ENCODE data around the gene CEP250.
A peak's percentile ranks its signal among the peaks of the same experiment; 100 is the strongest.
"Not testable (repeated sequence)": the region's sequence is repeated elsewhere in the genome, so short reads cannot be mapped to it uniquely, and the experiment has no call there.

CEP250 gene

GRCh38 chr20:35451295-35451694 lies 4.1 kb upstream of the CEP250 start:
- Histone ChIP-seq H3K4me1 (peaks cover 16% of the 10 kb centered on the region), H3K4me3 (no peak overlapping the region), H3K36me3 (no peaks in the 10 kb centered on the region), H3K27ac (no peak overlapping the region), H4K20me1 (no peaks in the 10 kb centered on the region), H3K27me3 (no peaks in the 10 kb centered on the region), H3K9ac (no peak overlapping the region), H3K4me2 (no peak overlapping the region), H3K9me3 (no peaks in the 10 kb centered on the region)
- TF ChIP-seq Cebpa-rat (IDR thresholded peaks at IDR 0.05): no peak

DNA sequence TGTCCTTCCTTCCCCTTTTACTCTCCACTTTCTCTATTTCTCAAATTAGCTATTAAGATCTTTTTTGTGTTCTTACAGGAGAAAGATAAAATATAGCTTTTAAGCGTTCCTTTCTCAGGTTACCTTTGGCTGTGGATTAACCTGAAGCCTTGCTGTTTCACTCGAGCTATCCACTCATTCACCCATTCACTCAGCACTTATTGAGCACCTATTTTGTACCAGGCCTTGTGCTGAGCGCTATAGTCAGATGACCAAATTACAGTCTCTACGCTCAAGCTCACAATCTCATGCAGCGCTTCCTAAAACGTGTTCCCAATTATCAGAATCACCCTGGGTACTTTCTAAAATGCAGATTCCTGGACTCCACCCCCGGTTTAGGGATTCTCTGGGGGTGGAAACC lies 1.8 kb upstream of the CEP250 start:
- Histone ChIP-seq H3K36me3 (no peaks in the 10 kb centered on the region), H3K27me3 (no peaks in the 10 kb centered on the region), H3K4me3 (peak overlapping the region; percentile 80), H3K9me3 (no peaks in the 10 kb centered on the region), H3K4me2 (peak overlapping the region; percentile 84), H3K9ac (no peak overlapping the region), H3K4me1 (peaks cover 33% of the 10 kb centered on the region), H4K20me1 (no peaks in the 10 kb centered on the region), H3K27ac (peak overlapping the region; percentile 97; the same call in 1 of the 2 replicates)
- no peak for TF ChIP-seq Cebpa-rat (IDR thresholded peaks at IDR 0.05)

GRCh38 chr20:35456700-35457099 lies 1.3 kb downstream of the CEP250 start:
- H3K4me3 ChIP-seq, H4K20me1 ChIP-seq, H3K27me3 ChIP-seq, H3K27ac ChIP-seq, H3K9me3 ChIP-seq: not testable (repeated sequence)
- peak overlapping the region; percentile 96; the same call in 1 of the 2 replicates for H3K9ac ChIP-seq
- H3K4me1 ChIP-seq: peaks cover 50% of the 10 kb centered on the region
- H3K4me2 ChIP-seq: peak overlapping the region; percentile 84
- peaks cover 23% of the 10 kb centered on the region for H3K36me3 ChIP-seq

- H3K4me3 ChIP-seq, H3K27me3 ChIP-seq, H3K9me3 ChIP-seq, H3K27ac ChIP-seq, H3K9ac ChIP-seq: not testable (repeated sequence)
- peak overlapping the region; percentile 84 for H3K4me2 ChIP-seq
- peaks cover 15% of the 10 kb centered on the region for H4K20me1 ChIP-seq
- peaks cover 23% of the 10 kb centered on the region for H3K36me3 ChIP-seq
- H3K4me1 ChIP-seq: peaks cover 58% of the 10 kb centered on the region
Measured at GRCh38 chr20:35457539-35457938, 2.1 kb downstream of the CEP250 start.

DNA sequence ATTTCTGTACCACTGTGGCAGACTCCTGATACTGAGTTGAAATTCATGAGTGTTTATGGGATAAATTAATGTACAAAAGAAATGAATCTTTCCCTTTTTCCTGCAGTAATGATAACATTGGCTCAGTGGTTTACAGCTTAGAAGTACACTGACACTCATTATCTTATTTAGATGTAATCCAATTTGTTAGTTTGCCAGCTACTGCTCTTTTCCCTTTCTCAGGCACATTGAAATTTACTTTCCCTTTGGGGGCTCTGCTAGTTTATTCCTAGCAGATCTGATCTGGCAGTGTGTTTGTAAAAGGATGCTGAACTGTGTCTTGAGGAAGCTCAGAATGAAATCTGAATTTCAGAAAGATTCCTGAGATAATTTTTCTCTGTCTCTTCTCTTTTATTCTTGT lies 3.0 kb downstream of the CEP250 start:
- TF ChIP-seq Cebpa-rat (IDR thresholded peaks at IDR 0.05): no peak
- H3K4me1 ChIP-seq: peaks cover 64% of the 10 kb centered on the region
- H3K27me3 ChIP-seq: no peaks in the 10 kb centered on the region
- H3K4me2 ChIP-seq: no peak overlapping the region
- no peak overlapping the region for H3K27ac ChIP-seq
- H3K36me3 ChIP-seq: peaks cover 23% of the 10 kb centered on the region
- H4K20me1 ChIP-seq: peaks cover 23% of the 10 kb centered on the region
- H3K9ac ChIP-seq: no peak overlapping the region
- no peaks in the 10 kb centered on the region for H3K9me3 ChIP-seq
- H3K4me3 ChIP-seq: no peak overlapping the region

DNA sequence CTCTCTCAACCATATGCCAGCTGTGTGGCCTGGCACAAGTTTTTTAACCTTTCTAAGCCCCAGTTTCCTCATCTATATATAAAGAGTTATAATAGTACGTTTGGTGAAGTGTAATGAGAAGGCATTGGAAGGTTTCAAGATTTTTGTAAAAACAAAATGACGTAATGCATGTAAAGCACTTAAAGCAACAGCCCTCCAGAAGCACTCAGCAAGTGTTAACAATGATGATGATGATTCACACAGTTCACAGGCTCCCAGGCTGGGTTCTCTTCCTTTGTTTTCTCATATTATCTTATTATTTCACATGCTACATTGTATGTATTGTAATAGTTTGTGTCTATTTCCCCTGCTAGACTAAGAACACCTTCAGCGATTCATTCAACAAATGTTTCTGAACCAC lies 6.2 kb downstream of the CEP250 start:
- H4K20me1 ChIP-seq: peaks cover 43% of the 10 kb centered on the region
- H3K4me2 ChIP-seq: peak overlapping the region; percentile 73
- no peak for TF ChIP-seq Cebpa-rat (IDR thresholded peaks at IDR 0.05)
- no peak overlapping the region for H3K4me3 ChIP-seq
- peak overlapping the region; percentile 55; the same call in 1 of the 2 replicates for H3K9ac ChIP-seq
- peaks cover 79% of the 10 kb centered on the region for H3K4me1 ChIP-seq
- no peaks in the 10 kb centered on the region for H3K9me3 ChIP-seq
- H3K27ac ChIP-seq: peak overlapping the region; percentile 74
- H3K36me3 ChIP-seq: peaks cover 46% of the 10 kb centered on the region
- no peaks in the 10 kb centered on the region for H3K27me3 ChIP-seq

GRCh38 chr20:35462351-35462750 lies 7.0 kb downstream of the CEP250 start:
- Histone ChIP-seq H3K27me3 (no peaks in the 10 kb centered on the region), H3K9ac (peak overlapping the region; percentile 55; the same call in 1 of the 2 replicates), H3K36me3 (peaks cover 50% of the 10 kb centered on the region), H3K4me1 (peaks cover 79% of the 10 kb centered on the region), H3K4me3 (no peak overlapping the region), H3K27ac (peak overlapping the region; percentile 74), H4K20me1 (peaks cover 45% of the 10 kb centered on the region), H3K4me2 (peak overlapping the region; percentile 73), H3K9me3 (no peaks in the 10 kb centered on the region)
- TF ChIP-seq Cebpa-rat (IDR thresholded peaks at IDR 0.05): no peak

DNA sequence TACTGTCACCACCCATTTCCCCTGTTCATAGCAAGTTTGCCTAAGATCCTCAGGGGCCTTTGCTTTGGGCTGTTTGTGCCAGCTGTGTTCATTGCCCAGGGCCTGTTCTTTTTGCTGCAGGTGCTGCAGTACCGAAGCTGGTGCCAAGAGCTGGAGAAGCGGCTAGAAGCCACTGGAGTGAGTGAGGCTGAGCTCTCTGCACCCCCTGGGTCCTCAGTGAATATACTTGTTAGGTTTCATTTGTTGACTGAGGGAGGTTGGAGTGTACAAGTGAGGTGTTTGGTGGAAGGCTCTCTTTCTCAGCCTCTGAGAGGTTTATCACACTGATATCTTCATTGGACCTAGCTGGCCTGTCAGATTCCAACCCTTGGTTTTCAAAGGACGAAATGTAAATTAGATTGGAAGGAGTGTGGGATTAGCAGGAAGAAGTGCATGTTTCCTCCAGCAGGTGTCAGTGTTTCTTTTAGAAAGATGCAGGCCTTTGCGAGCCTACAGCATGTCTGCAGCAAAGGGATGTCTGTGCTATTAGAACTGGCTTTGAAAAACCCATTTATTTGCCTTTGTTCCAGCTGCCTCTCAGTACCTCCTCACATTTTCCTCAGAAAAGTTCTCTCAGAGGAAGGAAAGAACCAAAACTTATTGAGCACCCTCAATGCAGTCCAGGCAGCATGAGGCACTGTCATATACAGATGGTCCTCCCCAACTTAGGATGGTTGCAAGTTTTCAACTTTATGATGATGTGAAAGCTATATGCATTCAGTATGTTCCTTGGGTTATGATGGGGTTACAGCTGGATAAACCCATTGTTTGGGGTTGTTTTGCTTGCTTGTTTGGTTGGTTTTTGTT lies 8.3 kb downstream of the CEP250 start:
- Histone ChIP-seq H3K36me3 (peaks cover 63% of the 10 kb centered on the region), H3K4me2 (peak overlapping the region; percentile 73), H3K27ac (peak overlapping the region; percentile 74), H3K9ac (no peak overlapping the region), H3K4me3 (no peak overlapping the region), H4K20me1 (peaks cover 45% of the 10 kb centered on the region), H3K4me1 (peaks cover 76% of the 10 kb centered on the region), H3K27me3 (no peaks in the 10 kb centered on the region), H3K9me3 (no peaks in the 10 kb centered on the region)
- TF ChIP-seq Cebpa-rat (IDR thresholded peaks at IDR 0.05): no peak

DNA sequence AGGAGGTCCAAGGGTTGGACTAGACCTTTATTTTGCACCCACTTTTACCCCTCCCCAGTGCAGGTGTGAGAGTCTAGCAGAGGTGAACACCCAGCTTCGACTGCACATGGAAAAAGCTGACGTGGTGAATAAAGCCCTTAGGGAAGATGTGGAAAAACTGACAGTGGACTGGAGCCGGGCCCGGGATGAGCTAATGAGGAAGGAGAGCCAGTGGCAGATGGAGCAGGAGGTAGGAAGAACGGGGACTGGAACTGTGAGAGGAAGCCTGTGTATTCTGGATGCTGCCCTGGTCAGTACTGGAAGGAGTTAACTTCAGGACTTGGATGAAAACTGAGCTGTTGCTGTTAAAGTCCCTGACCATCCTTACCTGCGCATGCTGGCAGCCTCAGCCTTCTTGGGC lies 10.6 kb downstream of the CEP250 start:
- H3K9ac ChIP-seq: peak overlapping the region; percentile 54; the same call in 1 of the 2 replicates
- H4K20me1 ChIP-seq: peaks cover 45% of the 10 kb centered on the region
- TF ChIP-seq Cebpa-rat (IDR thresholded peaks at IDR 0.05): no peak
- H3K27me3 ChIP-seq: no peaks in the 10 kb centered on the region
- peak overlapping the region; percentile 56 for H3K27ac ChIP-seq
- peaks cover 67% of the 10 kb centered on the region for H3K36me3 ChIP-seq
- H3K9me3 ChIP-seq: no peaks in the 10 kb centered on the region
- H3K4me3 ChIP-seq: no peak overlapping the region
- H3K4me1 ChIP-seq: peaks cover 67% of the 10 kb centered on the region
- peak overlapping the region; percentile 79 for H3K4me2 ChIP-seq

DNA sequence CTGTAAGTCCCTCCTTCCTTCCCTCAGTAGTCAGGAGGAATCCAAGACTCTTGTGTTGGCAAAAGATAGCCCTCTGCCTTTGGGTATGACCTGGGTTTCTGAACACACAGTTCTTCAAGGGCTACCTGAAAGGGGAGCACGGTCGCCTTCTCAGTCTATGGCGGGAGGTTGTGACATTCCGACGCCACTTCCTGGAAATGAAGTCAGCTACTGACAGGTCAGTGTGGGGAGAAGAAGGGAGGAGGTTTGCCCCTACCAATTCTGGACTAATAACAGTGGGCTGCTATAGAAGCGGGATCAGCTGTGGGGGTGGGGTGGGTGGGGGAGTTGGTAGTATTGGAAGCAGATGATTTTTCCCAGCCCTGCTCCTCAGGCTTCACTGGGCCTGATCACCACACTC lies 11.5 kb downstream of the CEP250 start:
- TF ChIP-seq Cebpa-rat (IDR thresholded peaks at IDR 0.05): no peak
- Histone ChIP-seq H3K27ac (0 out of 2 replicates have a peak overlapping the region, but pooled peaks have one; percentile 56), H3K27me3 (no peaks in the 10 kb centered on the region), H3K9me3 (no peaks in the 10 kb centered on the region), H3K36me3 (peaks cover 71% of the 10 kb centered on the region), H3K4me3 (no peak overlapping the region), H4K20me1 (peaks cover 36% of the 10 kb centered on the region), H3K4me2 (peak overlapping the region; percentile 79), H3K4me1 (peaks cover 59% of the 10 kb centered on the region), H3K9ac (no peak overlapping the region)
